GM18526 (cell line): ENCODE data around the gene PNKP.

Source experiments
- POLR2A ChIP-seq: IDR thresholded peaks from 3 replicates; pipeline ENCODE4 v1.6.1; 2011; ENCODE audit not compliant: insufficient read length; ENCODE audit errors: extremely low read depth

The PNKP gene

DNA sequence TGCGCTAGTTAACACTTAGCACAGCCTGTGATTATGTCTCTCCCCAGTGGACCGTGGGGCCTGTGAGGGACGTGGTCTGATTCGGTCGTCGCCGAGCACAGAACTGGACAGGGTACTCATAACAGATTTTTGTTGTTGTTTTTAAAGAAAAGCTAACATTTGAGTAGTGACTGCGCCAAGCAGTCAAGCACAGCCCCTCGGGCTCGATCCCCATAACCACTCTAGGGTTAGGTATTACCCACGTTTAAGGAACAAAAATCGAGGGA is 17.2 kb downstream of the PNKP start:
- TF ChIP-seq POLR2A: no peak

DNA sequence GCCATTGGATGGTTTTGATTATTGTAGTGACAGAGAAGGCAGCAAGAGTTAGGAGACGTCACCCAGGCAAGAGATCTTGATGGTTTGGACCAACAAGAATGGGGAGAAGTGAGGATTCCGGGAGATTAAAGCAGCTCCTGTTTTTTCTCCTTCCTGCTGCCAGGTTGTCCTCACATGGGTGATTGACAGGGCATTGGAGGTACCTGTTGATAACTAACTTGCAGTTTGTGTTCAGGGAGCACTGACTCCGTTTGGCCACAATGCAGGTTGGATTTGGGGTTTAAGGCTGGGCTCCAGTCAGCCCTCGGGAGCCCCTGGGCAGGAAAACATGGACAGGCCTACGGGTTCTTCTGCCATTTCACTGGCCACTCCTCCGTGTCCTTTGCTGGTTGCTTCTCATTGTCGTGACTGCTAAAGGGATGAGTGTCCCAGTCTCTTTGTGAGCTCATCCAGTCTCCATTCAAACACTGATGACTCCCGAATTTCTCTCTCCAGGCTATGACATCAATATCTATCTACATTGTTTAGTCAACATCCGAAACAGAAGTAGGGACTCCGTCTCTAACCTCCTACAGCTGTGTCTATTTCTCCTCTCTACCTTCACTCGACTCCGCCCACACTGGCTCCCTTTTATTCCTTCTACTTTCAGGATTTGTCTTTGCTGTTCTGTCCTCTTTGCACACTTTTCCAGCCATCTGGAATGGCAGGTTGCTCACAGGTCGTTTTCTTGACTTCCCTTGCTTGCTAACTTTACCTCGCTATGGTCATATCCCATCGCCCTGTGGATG is 17.7 kb downstream of the PNKP start:
- no peak for TF ChIP-seq POLR2A

DNA sequence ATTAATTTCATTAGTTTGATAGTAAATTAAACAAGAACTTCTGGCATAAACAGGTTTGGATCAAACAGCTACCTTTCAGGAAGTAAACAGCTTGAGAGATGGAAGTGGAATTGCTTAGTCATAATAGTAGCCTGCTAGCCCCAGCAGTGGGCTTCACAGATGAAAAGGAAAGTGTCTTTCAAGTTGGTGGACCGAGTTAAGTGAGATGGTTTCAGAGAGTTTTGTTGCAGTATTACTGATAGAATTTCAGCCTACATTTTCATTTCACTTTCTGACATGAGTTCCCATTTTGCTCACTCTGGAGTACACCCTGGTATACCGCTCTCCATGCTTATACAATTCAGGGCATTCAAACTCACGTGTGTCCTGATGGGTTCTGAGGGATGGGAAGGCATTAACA is 18.4 kb downstream of the PNKP start:
- no peak for TF ChIP-seq POLR2A

DNA sequence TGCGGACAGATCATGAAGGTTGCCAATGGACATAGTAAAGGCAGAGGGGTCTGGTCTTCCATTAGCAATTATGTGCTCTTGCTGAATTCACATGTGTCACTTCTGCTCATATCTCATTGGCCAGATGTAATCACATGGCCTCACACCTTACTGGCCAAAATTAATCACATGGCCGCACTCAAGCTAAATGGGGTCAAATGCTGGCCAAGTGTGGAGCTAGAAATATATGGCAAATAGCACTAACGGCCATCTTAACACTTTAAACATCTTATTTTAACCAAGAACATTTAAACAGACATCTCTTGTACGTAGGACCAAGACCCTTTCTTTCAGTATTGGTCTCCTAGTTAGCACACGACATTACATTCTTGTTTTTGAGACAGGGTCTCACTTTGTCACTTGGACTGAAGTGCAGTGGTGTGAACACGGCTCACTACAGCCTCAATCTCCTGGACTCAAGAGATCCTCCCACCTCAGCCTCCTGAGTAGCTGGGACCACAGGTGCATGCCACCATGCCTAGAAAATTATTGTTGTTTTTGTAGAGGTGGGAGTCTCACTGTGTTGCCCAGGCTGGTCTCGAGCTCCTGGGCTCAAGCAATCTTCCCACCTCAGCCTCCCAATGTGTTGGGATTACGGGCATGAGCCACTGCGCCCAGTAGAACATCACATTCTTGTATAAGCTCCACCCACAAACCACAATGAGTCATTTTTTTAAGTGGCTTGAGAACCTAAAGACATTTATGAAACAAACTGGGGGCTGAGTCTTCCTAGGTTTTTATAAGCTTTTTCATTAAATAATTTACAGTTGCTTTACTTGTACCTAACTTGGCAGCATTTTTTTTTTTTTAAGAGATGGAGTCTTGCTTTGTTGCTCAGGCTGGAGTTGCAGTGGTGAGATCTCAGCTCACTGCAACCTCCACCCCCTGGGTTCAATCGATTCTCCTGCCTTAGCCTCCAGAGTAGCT is 19.4 kb downstream of the PNKP start:
- no peak for TF ChIP-seq POLR2A

DNA sequence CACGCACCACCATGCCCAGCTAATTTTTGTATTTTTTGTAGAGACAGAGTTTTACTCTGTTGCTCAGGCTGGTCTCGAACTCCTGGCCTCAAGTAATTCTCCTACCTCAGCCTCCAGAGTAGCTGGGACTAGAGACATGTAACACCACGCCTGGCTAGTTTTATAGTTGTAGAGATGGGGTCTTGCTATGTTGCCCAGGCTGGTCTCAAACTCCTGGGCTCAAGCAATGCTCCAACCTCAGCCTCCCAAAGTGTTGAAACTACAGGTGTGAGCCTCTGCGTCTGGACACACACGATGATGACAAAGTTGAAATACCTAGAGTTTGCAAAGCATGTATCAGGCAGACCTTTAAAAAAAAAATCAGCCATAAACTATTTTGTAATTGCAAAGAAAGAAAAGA is 21.0 kb downstream of the PNKP start:
- TF ChIP-seq POLR2A: no peak

DNA sequence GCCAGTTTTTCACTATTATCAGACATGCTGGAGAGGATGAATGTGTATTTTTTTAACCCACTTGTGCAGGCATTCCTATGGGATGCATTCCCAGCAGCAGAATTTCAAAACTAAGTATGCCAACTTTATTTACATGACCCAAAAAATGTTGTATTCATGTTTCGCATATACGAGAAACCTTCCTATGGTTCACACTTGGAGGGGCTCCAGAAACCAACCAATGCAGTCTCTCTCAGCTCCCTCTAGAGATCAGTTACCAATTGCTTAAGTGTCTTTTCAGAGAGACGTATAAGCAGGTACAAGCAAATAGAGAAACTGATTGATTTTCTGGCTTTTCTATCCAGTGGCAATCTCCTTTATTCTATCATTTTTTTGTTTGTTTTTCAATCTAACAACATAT is 22.0 kb downstream of the PNKP start:
- no peak for TF ChIP-seq POLR2A

DNA sequence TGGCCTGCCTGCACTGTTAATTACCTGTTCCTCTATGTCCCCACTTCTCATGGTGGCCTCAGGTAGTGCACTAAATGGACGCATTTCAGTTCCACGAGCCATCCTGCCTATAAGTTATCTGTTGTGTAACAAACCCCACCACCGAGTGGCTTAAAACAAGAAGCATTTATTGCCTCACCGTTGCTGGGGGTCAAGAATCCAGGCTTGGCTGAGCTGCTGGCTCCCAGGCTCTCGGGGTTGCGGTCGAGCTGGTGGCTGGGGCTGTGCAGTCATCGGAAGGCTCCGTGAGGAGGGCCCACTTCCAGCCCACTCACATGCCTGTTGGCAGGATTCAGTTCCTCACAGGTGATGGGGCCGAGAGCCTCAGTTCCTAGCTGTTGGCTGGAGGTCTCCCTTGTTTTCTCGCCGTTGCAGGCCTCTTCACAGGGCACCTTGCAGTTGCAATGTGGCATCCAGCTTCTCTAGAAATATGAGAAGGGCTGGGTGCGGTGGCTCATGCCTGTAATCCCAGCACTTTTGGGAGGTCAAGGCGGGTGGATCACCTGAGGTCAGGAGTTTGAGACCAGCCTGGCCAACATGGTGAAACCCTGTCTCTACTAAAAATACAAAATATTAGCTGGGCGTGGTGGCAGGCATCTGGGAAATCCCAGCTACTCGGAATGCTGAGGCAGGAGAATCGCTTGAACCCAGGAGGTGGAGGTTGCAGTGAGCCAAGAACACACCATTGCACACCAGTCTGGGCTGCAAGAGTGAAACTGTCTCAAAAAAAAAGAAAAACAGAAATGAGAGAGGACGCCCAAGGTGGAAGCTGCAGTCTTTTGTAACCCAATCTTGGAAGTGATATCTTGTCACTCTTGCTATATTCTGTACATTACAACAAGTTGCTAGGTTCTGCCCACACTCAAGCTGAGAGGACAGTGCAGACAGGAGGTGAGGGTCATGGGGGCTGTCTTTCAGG is 23.0 kb downstream of the PNKP start:
- TF ChIP-seq POLR2A: no peak

DNA sequence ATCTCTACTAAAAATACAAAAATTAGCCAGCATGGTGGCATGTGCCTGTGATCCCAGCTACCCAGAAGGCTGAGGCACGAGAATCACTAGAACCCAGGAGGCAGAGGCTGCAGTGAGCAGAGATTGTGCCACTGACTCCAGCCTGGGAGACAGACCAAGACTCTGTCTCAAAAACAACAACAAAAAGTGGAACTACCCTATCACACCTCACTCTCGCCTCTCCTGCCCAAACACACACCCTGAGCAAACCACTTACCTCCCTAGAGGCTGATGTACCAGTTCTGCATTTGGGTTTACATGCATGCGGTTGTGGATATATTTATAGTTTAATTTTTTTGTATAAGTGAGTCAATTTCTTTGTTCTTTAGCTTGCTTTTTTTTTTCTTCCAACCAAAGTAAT is 24.1 kb downstream of the PNKP start:
- no peak for TF ChIP-seq POLR2A

DNA sequence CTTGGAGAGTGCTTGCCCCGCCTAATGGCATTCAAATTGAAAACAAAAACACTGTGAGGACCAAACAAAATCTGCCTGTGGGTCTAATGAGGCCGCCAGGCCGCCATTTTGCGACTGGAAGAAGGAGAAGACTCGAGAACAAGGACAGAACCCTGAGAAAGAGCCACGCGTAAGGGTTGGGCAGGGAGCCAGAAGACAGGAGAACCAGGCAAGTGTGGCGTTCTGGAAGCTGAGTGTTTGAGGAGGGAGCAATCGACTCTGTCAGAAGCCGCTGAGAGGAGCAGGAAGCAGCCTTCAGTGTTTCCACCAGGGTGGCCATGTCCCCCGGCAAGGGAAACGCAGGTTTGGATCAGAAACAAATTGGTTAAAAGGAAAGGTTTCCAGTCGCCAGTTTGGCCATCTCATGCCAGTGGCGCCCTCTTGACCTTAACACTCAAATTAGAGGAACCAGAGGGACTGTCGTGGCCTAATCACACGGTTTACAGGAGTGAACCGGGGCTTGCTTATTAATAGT is 26.6 kb downstream of the PNKP start:
- no peak for TF ChIP-seq POLR2A

DNA sequence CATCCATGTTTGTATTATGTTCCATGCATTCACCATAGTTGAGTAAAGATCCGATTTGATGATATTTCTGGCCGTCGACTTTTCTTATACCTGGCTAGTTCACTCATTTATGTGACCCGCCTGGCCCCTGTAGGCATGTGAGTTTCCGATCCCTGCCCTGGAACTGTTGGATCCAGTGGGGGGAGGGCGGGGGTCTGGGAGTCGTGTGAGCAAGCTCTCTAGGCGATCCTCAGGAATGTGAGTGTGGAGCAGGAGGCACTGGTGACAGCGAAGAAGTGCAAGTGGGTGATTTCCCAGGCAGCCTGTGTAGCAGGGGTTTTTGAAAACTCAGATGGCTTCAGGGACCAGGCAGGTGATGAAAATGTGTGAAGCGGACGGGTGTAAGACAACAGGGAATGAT is 27.1 kb downstream of the PNKP start:
- no peak for TF ChIP-seq POLR2A

DNA sequence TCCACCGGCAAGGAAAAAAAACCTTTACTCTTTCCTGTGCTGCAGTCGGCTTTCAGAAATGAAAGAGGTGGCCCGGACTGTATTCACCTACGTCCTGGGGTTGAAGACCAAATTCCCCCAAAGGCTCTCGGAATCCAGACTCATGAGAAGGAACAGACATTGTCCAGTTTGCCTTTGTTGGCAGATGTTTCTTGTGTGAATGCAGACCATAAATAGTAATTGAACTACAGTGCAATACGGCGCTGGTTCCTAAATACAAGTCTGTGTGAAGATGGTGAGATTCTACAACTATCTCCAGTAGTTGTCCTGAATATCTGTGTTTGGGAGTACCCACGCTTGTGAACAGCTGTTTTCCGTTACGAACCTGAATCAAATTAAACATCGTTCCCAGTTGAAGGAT is 27.7 kb downstream of the PNKP start:
- no peak for TF ChIP-seq POLR2A

DNA sequence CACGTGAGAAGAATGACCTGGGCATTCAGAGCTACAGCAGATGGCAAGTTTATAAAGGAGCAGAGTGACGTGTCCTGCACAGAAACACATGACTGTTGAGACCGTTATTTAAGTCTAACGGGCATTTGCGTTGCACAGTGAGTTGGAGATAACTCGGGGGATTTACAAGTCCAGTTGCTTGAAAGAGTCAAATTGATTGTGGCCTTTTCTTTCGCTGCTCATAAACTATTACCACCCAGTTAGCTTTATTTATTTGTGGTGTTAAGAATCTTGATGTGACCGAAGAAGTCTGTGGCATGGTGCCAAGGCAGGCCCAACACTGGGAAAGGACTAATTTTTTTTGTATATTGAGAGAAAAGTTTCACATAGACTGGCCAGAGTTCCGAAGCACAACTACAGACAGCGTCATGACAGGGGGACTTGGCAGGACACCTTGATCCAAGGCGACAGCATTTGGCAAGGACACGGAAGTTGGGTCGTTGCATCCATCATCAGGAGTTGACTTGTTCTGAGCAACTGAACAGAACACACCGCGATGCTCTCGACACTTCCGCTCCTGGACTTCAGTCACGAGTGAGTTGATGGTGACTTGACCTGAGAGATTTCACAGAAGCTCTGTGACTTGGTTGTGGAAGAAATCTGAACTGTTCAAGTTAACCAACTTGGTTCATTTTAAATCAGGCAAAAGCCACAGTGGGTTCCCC is 28.3 kb downstream of the PNKP start:
- TF ChIP-seq POLR2A: no peak

DNA sequence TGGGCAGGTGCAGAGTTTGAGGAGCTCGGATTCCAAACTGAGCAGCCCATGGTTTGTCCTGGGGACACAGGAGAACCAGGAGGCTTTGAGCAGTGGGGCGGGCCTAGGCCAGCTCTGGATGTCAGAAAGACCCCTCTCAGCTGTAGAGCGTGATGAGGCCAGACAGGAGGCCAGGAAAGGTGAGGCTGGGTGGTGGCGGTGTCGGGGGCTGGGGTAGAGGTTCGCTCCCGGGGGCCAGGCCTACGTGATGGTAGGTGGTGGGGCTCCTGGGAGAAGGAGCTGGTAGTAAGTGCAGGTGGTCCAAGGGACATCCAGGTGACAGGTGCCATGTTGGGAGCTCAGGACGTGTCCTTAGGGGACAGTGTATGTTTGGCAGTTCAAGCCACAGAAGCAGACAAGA is 30.0 kb downstream of the PNKP start:
- TF ChIP-seq POLR2A: no peak

DNA sequence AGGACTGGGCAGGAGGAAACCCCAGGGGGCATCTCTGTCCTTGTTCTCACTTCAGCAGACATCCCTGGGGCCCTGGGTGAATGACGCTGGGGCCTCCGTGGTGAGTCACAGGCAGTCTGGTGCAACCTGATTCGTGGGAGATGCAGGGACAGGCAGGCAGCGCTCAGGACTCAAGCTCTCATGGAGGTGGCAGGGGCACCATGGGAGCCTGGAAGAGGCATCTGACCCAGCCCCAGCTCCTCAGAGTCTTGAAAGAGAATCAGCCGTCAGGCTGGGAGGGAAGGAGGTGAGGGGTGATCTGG is 30.4 kb downstream of the PNKP start:
- TF ChIP-seq POLR2A: no peak
